Esophagus squamous epithelium (tissue), 4 donors: ENCODE data around the gene WWOX.

ENCODE experiments used
- POLR2A ChIP-seq, 4 donors: fragments of 450-650 bp; IDR thresholded peaks; one replicate each; pipeline ENCODE4 v1.6.1; 2017; ENCODE audit warnings: antibody characterized with exemption in 4 of 4, mild to moderate bottlenecking in 4 of 4, moderate library complexity in 3 of 4
- TF ChIP-seq, protein P1 (sequence below), 6 experiments: fragments of 450-650 bp in 4 of 6; fragments of 200-600 bp in 2 of 6; sonication (generic) in 2 of 6; IDR thresholded peaks; one replicate each; pipeline ENCODE4 v1.5.1; 2016 to 2019; ENCODE audit warnings: antibody characterized with exemption in 6 of 6, mild to moderate bottlenecking in 4 of 6, moderate library complexity in 4 of 6

DNA sequence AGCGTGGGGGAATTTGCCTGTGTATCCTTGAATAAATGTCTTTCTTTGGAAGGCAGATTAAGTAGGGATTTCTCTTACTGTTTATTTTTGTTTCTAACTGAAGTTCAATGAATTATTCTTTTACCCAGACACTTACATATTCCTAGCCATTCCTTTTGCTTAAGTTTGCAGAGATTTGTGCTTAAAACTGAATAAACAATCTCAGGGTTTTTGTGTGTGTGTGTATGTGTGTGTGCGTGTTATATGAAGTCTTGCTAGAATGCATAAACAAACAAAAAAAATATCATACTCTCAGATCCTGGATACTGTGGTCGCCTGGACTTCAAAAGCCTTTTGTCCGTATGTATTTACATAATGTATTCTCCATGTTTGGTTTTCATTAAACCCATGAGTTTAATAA, 828.3 kb downstream of the WWOX start:
- TF ChIP-seq, protein P1, sequence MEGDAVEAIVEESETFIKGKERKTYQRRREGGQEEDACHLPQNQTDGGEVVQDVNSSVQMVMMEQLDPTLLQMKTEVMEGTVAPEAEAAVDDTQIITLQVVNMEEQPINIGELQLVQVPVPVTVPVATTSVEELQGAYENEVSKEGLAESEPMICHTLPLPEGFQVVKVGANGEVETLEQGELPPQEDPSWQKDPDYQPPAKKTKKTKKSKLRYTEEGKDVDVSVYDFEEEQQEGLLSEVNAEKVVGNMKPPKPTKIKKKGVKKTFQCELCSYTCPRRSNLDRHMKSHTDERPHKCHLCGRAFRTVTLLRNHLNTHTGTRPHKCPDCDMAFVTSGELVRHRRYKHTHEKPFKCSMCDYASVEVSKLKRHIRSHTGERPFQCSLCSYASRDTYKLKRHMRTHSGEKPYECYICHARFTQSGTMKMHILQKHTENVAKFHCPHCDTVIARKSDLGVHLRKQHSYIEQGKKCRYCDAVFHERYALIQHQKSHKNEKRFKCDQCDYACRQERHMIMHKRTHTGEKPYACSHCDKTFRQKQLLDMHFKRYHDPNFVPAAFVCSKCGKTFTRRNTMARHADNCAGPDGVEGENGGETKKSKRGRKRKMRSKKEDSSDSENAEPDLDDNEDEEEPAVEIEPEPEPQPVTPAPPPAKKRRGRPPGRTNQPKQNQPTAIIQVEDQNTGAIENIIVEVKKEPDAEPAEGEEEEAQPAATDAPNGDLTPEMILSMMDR (IDR thresholded peaks at IDR 0.05), result no peak
- TF ChIP-seq POLR2A (IDR thresholded peaks at IDR 0.05), result no peak
